HPDE6-E6E7 (cell line): ENCODE results near the gene SLC25A40.
"Not testable (repeated sequence)": the region's sequence is repeated elsewhere in the genome, so short reads cannot be mapped to it uniquely, and the experiment has no call there.

Source experiments
- DNase-seq: peaks from one replicate; pipeline ENCODE4 v3.0.0; 2011; ENCODE audit warnings: missing footprints; ENCODE audit errors: extremely low spot score

SLC25A40 gene, protein sequence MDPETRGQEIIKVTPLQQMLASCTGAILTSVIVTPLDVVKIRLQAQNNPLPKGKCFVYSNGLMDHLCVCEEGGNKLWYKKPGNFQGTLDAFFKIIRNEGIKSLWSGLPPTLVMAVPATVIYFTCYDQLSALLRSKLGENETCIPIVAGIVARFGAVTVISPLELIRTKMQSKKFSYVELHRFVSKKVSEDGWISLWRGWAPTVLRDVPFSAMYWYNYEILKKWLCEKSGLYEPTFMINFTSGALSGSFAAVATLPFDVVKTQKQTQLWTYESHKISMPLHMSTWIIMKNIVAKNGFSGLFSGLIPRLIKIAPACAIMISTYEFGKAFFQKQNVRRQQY

DNA sequence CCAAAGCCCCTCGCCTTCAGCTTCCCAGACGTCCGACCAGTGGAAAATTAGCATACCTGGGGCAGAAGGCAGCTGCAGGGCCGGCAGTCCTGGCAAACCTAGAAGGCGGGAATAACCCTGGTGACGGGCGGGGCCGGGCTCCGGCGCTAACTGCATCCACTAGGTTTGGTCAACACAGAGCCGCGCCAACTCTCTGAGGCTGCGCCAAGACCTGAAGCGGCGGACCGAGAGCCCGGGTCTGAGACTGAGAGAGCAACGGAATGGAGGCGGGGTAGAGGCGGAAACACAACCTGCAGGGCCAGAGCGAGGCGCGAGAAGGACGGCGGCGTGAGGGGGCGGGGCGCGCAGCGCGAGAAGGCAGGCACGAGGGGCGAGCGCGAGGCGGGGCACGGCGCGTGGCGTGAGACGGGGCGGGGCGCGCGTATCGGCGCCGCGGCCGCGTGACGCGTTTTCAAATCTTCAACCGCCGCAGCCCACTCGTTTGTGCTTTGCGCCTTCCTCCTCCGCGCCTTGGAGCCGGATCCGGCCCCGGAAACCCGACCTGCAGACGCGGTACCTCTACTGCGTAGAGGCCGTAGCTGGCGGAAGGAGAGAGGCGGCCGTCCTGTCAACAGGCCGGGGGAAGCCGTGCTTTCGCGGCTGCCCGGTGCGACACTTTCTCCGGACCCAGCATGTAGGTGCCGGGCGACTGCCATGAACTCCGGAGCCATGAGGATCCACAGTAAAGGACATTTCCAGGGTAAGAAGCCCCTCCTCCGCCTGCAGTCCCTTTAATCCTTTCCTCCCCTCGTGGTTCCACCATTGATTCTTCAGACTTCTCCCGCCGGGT lies at the start of gene SLC25A40, which contains the start of gene DBF4:
Gene SLC25A40 (minus strand): TSS at position 321 of the 829 bp plus-strand sequence. CDS start 17,633 bp downstream, outside the sequence.
Gene DBF4 (plus strand): TSS at position 454 of the 829 bp plus-strand sequence. CDS start 240 bp downstream, at position 694.
- peak; percentile 84 for DNase-seq

GRCh38 chr7:87922759-87923395 lies 46.7 kb upstream of the SLC25A40 start:
- DNase-seq: not testable (repeated sequence)

DNA sequence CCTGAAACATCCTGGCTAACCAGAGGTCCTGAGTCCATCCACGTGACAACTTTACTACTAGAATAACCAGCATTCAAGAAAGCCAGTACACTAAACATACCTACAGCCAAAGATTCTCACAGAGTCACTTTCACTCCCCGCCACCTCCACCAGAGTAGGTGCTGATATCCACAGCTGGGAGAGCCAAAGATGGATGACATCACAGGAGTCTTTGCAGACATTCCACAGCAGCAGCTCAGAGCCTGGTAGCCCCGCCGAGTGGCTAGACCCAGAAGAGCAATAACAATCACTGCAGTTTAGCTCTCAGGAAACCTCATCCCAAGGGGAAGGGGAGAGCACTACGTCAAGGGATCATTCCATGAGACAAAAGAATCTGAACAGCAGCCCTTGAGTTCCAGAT lies 44.4 kb upstream of the SLC25A40 start:
- no peak for DNase-seq

DNA sequence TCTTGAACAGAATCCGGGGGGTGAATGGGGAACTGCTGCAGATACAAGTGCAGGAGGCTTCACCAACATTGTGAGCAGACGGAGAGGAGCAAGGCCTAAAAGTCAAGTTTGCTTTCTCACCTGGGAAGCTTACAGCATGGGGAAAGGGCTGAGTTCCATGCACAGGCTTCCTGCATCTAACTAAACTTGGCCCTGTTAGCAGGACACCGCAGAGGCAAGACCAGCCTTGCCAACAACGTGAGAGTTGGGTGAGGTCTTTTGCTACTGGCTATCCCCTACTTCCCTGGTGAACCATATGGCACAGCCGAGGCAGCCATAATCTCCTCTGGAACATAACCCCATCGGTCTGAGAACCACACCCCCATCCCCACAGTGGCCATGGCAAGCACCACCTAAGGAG lies 43.7 kb upstream of the SLC25A40 start:
- no peak for DNase-seq

- no peak for DNase-seq
Observed at GRCh38 chr7:87918740-87919139, 42.6 kb upstream of the SLC25A40 start.

DNA sequence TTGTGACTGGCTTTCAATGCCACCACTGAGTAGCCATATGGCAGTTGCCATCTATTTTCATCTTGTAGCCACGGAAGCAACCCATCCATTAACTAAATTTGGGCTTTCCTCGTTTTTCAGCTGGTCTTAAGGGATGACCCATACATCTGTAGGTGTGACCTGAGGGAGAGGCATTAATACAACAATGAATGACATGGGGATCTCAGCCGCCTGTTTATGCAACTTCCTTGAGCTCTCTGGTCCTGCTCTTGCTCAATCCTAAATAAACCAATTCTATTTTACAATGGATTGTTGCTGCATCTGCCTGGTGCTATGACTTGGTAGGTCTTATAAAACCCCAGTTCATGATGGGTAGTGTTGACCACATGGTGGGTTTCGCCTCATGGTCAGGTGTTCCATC lies 36.0 kb upstream of the SLC25A40 start:
- no peak for DNase-seq

DNA sequence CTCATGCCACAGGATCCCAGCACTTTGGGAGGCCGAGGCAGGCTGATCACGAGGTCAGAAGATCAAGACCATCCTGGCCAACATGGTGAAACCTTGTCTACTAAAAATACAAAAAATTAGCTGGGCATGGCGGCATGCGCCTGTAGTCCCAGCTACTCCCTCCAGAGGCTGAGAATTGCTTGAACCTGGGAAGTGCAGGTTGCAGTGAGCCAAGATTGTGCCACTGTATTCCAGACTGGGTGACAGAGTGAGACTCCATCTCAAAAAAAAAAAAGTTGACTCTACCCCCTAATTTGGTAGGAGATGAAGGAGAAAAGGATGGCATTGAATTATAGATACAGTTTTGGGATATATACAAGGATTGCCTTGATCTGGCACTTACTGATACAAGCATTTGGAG lies 32.7 kb upstream of the SLC25A40 start:
- not testable (repeated sequence) for DNase-seq

DNA sequence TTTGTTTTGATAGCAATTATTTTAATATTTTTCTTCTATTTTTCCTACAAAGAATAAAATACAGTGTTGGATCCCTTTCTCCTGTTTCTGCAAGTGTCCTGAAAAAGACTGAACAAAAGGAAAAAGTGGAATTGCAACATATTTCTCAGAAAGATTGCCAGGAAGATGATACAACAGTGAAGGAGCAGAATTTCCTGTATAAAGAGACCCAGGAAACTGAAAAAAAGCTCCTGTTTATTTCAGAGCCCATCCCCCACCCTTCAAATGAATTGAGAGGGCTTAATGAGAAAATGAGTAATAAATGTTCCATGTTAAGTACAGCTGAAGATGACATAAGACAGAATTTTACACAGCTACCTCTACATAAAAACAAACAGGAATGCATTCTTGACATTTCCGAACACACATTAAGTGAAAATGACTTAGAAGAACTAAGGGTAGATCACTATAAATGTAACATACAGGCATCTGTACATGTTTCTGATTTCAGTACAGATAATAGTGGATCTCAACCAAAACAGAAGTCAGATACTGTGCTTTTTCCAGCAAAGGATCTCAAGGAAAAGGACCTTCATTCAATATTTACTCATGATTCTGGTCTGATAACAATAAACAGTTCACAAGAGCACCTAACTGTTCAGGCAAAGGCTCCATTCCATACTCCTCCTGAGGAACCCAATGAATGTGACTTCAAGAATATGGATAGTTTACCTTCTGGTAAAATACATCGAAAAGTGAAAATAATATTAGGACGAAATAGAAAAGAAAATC lies 31.2 kb upstream of the SLC25A40 start:
- DNase-seq: not testable (repeated sequence)

GRCh38 chr7:87899255-87899654 lies 23.1 kb upstream of the SLC25A40 start:
- no peak for DNase-seq

GRCh38 chr7:87895363-87895762 lies 19.2 kb upstream of the SLC25A40 start:
- no peak for DNase-seq

GRCh38 chr7:87886875-87887274 lies 10.7 kb upstream of the SLC25A40 start:
- DNase-seq: no peak

- DNase-seq: no peak
Observed at GRCh38 chr7:87885018-87885417, 8.9 kb upstream of the SLC25A40 start.

DNA sequence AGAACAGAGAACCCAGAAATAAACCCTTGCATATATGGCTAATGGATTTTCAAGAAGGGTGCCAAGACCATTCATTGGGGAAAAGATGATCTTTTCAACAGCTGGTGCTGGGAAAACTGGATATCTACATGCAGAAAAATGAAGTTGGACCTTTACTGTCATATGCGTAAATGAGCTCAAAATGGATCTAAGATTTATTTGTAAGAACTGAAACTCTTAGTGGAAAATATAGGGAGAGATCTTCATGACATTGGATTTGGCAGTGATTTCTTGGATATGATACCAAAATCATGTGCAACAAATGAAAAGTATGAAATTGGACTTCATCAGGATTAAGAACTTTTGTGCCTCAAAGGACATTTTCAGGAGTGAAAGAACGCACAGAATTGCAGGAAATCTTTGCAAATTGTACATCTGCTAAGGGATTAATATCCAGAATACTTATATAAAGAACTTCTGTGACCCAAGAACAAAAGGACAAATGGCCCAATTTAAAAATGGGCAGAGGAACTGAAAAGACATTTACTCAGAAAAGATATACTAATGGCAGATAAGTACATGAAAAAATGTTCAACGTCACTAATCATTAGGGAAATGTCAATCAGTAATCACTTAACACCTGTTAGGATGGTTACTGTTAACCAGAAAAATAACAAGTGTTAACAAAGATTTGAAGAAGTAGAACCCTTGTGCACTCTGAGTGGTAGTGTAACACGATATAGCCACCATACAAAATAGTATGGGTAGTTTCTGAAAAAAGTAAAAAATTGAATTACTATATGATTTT lies 6.2 kb upstream of the SLC25A40 start:
- DNase-seq: no peak

DNA sequence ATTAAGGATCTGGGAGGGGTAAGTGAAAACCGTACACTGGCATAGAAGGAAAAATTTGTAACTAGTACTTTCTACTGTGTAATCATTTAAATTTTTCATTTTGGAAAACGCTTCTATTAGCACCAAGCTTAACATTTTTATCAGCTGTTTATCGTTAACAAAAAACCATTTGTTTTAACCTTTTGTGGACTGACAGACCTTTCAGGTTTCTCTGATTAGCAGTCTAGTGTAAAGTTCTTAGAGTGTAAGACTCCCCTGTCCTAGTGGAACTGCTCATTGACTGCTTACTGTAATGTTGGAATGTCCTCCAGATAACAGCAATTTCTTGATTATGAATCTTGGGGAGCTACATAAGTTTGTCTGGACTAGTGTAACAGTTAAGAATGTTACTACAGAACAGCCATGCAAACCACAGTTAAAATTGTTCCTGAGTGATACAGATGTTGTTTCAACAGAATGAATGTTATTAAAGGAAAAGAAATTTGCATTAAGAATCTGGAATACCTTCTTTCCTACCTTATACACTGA lies 2.1 kb upstream of the SLC25A40 start:
- DNase-seq: no peak

- DNase-seq: no peak
Observed at GRCh38 chr7:87877366-87878040, 1.3 kb upstream of the SLC25A40 start.

GRCh38 chr7:87876869-87877234 lies 692 bp upstream of the SLC25A40 start:
- peak; percentile 43 for DNase-seq

- no peak for DNase-seq
Observed at GRCh38 chr7:87875151-87876039, 765 bp downstream of the SLC25A40 start.

DNA sequence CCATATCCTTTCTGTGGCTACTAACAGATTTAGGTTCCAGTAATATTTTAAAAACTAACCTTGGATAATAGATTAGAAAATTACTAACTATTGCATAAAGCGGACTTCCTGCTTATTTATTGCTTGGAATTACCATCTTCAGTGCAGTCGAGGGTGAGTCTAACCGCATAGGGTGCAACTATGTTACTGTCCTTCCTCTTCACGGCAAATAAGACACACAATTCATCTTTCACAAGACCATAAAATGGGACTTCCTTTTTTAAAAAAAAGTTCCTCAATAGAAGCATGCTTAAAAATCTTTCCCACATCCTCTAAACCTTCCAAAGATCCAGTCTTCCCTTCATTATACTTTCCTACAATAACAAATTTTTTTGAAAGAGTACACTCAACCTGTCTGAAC lies 2.1 kb downstream of the SLC25A40 start:
- DNase-seq: no peak

- DNase-seq: not testable (repeated sequence)
Observed at GRCh38 chr7:87873328-87873727, 2.8 kb downstream of the SLC25A40 start.
